ENCODE measurements around the gene SUPT3H. TPM values are rescaled to one million over a fixed set of nuclear protein-coding genes. Genes with fewer than 3 reads are reported as not detected.
A peak's percentile ranks its signal among the peaks of the same experiment; 100 is the strongest.

SUPT3H gene
- total and polyA plus RNA-seq, 2 of the 8 experiments (the other 6 are each of a cell fraction or from before 2014, with no cell fraction given), result 18.8 to 23.0 TPM

DNA sequence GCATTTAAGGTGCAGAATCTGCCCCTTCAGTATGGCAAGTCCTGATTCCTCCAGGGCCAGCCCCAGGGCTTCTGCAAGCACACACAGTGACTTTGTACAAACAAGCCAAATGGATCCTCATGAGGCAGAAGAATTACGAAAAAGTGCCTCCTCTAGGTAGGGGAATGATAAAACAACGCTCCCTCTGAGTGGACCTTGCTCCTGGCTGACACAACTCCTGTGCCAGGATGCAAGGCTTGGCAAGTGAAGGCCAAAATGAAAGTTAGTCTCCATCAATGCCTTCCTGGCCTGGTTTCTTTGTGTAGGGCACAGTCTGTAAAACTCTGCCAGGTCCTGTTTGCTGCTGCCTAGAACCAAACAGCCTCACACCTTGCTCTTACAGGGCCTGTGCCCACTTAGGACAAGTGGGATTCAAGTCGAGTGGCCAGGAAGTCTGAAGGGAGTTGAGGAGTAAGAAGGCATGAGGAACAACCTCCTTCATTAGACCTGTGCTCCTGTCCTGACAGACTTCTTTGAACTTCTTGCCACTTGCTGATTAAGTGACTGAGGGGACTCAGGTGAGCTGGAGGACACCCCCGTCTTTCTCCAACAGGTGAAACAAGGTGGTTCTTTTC is 573.1 kb downstream of the SUPT3H start:
- CTCF ChIA-PET (ENCODE audit: partially characterized antibody), result no interaction called here
- no peak overlapping the region for H3K4me3 ChIP-seq (ENCODE audit: extremely low read depth in 1 of 4, insufficient read depth in 2 of 4, low read depth in 3 of 4, low read length in 4 of 4)
- no peaks in the 10 kb centered on the region for H3K23me2 ChIP-seq (ENCODE audit: low read depth, low read length)
- H2BK12ac ChIP-seq (ENCODE audit: low read depth, low read length), result no peak overlapping the region
- no peak overlapping the region for H3K18ac ChIP-seq (ENCODE audit: extremely low read depth, low read length)
- DNase-seq (ENCODE audit: low read depth in 1 of 2, low spot score in 2 of 2) (no peak), FAIRE-seq (no peak)
- no peaks in the 10 kb centered on the region for H3K9me3 ChIP-seq (ENCODE audit: insufficient read depth in 2 of 2, low read depth in 1 of 2, low read length in 1 of 2)
- H3K79me2 ChIP-seq (ENCODE audit: control insufficient read depth in 1 of 2, insufficient read depth in 2 of 2, low read length in 2 of 2), result no peaks in the 10 kb centered on the region
- no peak overlapping the region for H3K56ac ChIP-seq (replicated peaks; ENCODE audit: insufficient read length, low read depth, low read length)
- H3K14ac ChIP-seq (ENCODE audit: insufficient read length), result no peak overlapping the region
- H3K4me2 ChIP-seq (ENCODE audit: insufficient read depth in 1 of 2, low read depth in 2 of 2, low read length in 2 of 2), result no peak overlapping the region
- no peak overlapping the region for H2AK5ac ChIP-seq (ENCODE audit: low read depth, low read length)
- H3K4me1 ChIP-seq (replicated peaks in 1 of 4; ENCODE audit: control insufficient read depth in 3 of 4, insufficient read depth in 4 of 4, low read length in 3 of 4), result peaks cover 0 to 3% (median 0%) of the 10 kb centered on the region in 4 experiments; a peak in 1 of 7 replicates
- H3K36me3 ChIP-seq (ENCODE audit: control insufficient read depth in 2 of 4, insufficient read depth in 4 of 4, low read length in 3 of 4), result no peaks in the 10 kb centered on the region
- no peaks in the 10 kb centered on the region for H3K79me1 ChIP-seq (ENCODE audit: low read depth, low read length)
- H2BK20ac ChIP-seq (ENCODE audit: low read length), result no peak overlapping the region; the same call in 1 of the 2 replicates
- no peak overlapping the region for H2BK5ac ChIP-seq (ENCODE audit: low read depth, low read length)
- H4K91ac ChIP-seq (replicated peaks; ENCODE audit: insufficient read length, low read length), result no peak overlapping the region
- 0 out of 2 replicates have a peak overlapping the region, but pooled peaks have one; percentile 25 for H2BK15ac ChIP-seq (ENCODE audit: low read length)
- H4K20me1 ChIP-seq (replicated peaks in 1 of 2; ENCODE audit: control insufficient read depth in 1 of 2, insufficient read depth in 2 of 2, low read length in 2 of 2), result no peaks in the 10 kb centered on the region
- no peak overlapping the region for H3K23ac ChIP-seq (ENCODE audit: insufficient read length)
- H3K27me3 ChIP-seq (replicated peaks in 1 of 4; ENCODE audit: control insufficient read depth in 3 of 4, extremely low read depth in 1 of 4, insufficient read depth in 3 of 4, low read length in 3 of 4), result no peaks in the 10 kb centered on the region
- H3K9ac ChIP-seq (replicated peaks in 1 of 4; ENCODE audit: extremely low read depth in 1 of 4, low read depth in 3 of 4, low read length in 3 of 4), result no peak overlapping the region
- no peak overlapping the region for H2AFZ ChIP-seq (ENCODE audit: low read length)
- H4K5ac ChIP-seq (ENCODE audit: insufficient read length, low read depth, low read length), result no peak overlapping the region
- H3K27ac ChIP-seq (ENCODE audit: low read depth, low read length), result no peak overlapping the region
- H4K8ac ChIP-seq (ENCODE audit: extremely low read depth, insufficient read depth, low read length), result no peak overlapping the region
- POLR2A ChIA-PET (ENCODE audit: partially characterized antibody), result interaction anchor here (0.6 to 0.7 kb wide), 2 partner anchors 20 to 1120 kb away, joined by 3 read pairs; no protein-coding TSS in a partner anchor
- H2BK120ac ChIP-seq (replicated peaks; ENCODE audit: low read depth, low read length), result no peak overlapping the region
- no peak overlapping the region for H3K4ac ChIP-seq (replicated peaks; ENCODE audit: insufficient read length, low read depth, low read length)
- 87% methylated on average over 4 of the region's 4 CpGs; no CpG with 5 or more reads in 1 of the 2 experiments for WGBS, 2 experiments (ENCODE audit: extremely low coverage in 1 of 2, insufficient coverage in 1 of 2, insufficient read length in 1 of 2, insufficient replicate concordance in 2 of 2, low coverage in 1 of 2, low lambda C conversion rate in 2 of 2, missing lambda C conversion rate in 1 of 2)
- no peak for TF ChIP-seq TAF1 (IDR thresholded peaks at IDR 0.05; ENCODE audit: low read depth, low read length)
- no peak for TF ChIP-seq HDAC6 (IDR thresholded peaks at IDR 0.05; ENCODE audit: low read depth, low read length)
- no peak for TF ChIP-seq POU5F1 (IDR thresholded peaks at IDR 0.05; ENCODE audit: low read depth, low read length)
- TF ChIP-seq SAP30 (IDR thresholded peaks at IDR 0.05; ENCODE audit: insufficient read depth, insufficient replicate concordance, low read length), result no peak
- TF ChIP-seq, protein P1, sequence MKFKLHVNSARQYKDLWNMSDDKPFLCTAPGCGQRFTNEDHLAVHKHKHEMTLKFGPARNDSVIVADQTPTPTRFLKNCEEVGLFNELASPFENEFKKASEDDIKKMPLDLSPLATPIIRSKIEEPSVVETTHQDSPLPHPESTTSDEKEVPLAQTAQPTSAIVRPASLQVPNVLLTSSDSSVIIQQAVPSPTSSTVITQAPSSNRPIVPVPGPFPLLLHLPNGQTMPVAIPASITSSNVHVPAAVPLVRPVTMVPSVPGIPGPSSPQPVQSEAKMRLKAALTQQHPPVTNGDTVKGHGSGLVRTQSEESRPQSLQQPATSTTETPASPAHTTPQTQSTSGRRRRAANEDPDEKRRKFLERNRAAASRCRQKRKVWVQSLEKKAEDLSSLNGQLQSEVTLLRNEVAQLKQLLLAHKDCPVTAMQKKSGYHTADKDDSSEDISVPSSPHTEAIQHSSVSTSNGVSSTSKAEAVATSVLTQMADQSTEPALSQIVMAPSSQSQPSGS (IDR thresholded peaks at IDR 0.05; ENCODE audit: low read length), result no peak
- TF ChIP-seq, protein P2, sequence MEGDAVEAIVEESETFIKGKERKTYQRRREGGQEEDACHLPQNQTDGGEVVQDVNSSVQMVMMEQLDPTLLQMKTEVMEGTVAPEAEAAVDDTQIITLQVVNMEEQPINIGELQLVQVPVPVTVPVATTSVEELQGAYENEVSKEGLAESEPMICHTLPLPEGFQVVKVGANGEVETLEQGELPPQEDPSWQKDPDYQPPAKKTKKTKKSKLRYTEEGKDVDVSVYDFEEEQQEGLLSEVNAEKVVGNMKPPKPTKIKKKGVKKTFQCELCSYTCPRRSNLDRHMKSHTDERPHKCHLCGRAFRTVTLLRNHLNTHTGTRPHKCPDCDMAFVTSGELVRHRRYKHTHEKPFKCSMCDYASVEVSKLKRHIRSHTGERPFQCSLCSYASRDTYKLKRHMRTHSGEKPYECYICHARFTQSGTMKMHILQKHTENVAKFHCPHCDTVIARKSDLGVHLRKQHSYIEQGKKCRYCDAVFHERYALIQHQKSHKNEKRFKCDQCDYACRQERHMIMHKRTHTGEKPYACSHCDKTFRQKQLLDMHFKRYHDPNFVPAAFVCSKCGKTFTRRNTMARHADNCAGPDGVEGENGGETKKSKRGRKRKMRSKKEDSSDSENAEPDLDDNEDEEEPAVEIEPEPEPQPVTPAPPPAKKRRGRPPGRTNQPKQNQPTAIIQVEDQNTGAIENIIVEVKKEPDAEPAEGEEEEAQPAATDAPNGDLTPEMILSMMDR (IDR thresholded peaks at IDR 0.05; ENCODE audit: control extremely low read depth in 1 of 3, insufficient read depth in 1 of 3, low read depth in 1 of 3, low read length in 3 of 3), result no peak
- no peak for TF ChIP-seq CBX8 (IDR thresholded peaks at IDR 0.05; ENCODE audit: borderline replicate concordance, low read depth, low read length)
- no peak for TF ChIP-seq CEBPB (IDR thresholded peaks at IDR 0.05; ENCODE audit: low read depth, low read length)
- TF ChIP-seq SP1 (IDR thresholded peaks at IDR 0.05; ENCODE audit: low read depth, low read length), result no peak
